Trophoblast cell (in vitro differentiated cells and primary cell): Measurements from ENCODE around the gene S100A12.

Source experiments
- DNase-seq, 2 donors: peaks; one replicate each; pipeline ENCODE4 v3.0.0-alpha.2; 2016
- H2AFZ ChIP-seq: 2 replicates; pipeline ENCODE4 v1.6.1; 2013; ENCODE audit warnings: low read length, moderate library complexity, mild to moderate bottlenecking; ENCODE audit not compliant: insufficient read depth, poor library complexity
- H2AK5ac ChIP-seq: 2 replicates; pipeline ENCODE4 v1.6.1; 2013; ENCODE audit warnings: mild to moderate bottlenecking, low read length
- H2BK120ac ChIP-seq: 2 replicates; pipeline ENCODE4 v1.6.1; 2013; ENCODE audit warnings: low read length, mild to moderate bottlenecking, moderate library complexity; ENCODE audit not compliant: insufficient read depth, poor library complexity
- H2BK12ac ChIP-seq: 2 replicates; pipeline ENCODE4 v1.6.1; 2013; ENCODE audit warnings: mild to moderate bottlenecking, low read length, moderate library complexity
- H2BK5ac ChIP-seq: 2 replicates; pipeline ENCODE4 v1.6.1; 2013; ENCODE audit warnings: low read length, low read depth, moderate library complexity, mild to moderate bottlenecking; ENCODE audit not compliant: poor library complexity
- H3K14ac ChIP-seq: 2 replicates; pipeline ENCODE4 v1.6.1; 2013; ENCODE audit warnings: mild to moderate bottlenecking, low read length
- H3K18ac ChIP-seq: 2 replicates; pipeline ENCODE4 v1.6.1; 2013; ENCODE audit warnings: mild to moderate bottlenecking, low read length
- H3K23ac ChIP-seq: 2 replicates; pipeline ENCODE4 v1.6.1; 2013; ENCODE audit warnings: low read length
- H3K27ac ChIP-seq: 2 replicates; pipeline ENCODE4 v1.5.1; 2013; ENCODE audit warnings: low read depth, mild to moderate bottlenecking, inconsistent platforms, low read length, moderate library complexity
- H3K27me3 ChIP-seq: 2 replicates; pipeline ENCODE4 v1.6.1; 2013; ENCODE audit warnings: inconsistent platforms, mild to moderate bottlenecking, low read length, moderate library complexity; ENCODE audit not compliant: insufficient read depth
- H3K36me3 ChIP-seq, 2 experiments: 1 replicate in 1 of 2; 2 replicates in 1 of 2; pipeline ENCODE4 v1.6.1; 2013; ENCODE audit warnings: low read length in 2 of 2, mild to moderate bottlenecking in 2 of 2, moderate library complexity in 1 of 2; ENCODE audit not compliant: insufficient read depth in 2 of 2, control insufficient read depth in 1 of 2
- H3K4ac ChIP-seq: 2 replicates; pipeline ENCODE4 v1.6.1; 2013; ENCODE audit warnings: low read depth, mild to moderate bottlenecking, low read length, moderate library complexity
- H3K4me1 ChIP-seq, 2 experiments: 1 replicate in 1 of 2; 2 replicates in 1 of 2; pipeline ENCODE4 v1.6.1; 2013; ENCODE audit warnings: low read length in 2 of 2, mild to moderate bottlenecking in 2 of 2, moderate library complexity in 1 of 2; ENCODE audit not compliant: insufficient read depth in 2 of 2, control insufficient read depth in 1 of 2
- H3K4me2 ChIP-seq: 2 replicates; pipeline ENCODE4 v1.6.1; 2013; ENCODE audit warnings: inconsistent platforms, mild to moderate bottlenecking, low read length, moderate library complexity
- H3K4me3 ChIP-seq: 2 replicates; pipeline ENCODE4 v1.5.1; 2013; ENCODE audit warnings: mild to moderate bottlenecking, low read depth, low read length, inconsistent platforms
- H3K79me1 ChIP-seq: one replicate; pipeline ENCODE4 v1.6.1; 2013; ENCODE audit warnings: low read length
- H3K79me2 ChIP-seq: 2 replicates; pipeline ENCODE4 v1.6.1; 2013; ENCODE audit warnings: low read length, mild to moderate bottlenecking; ENCODE audit not compliant: control insufficient read depth, insufficient read depth, poor library complexity
- H3K9ac ChIP-seq: 2 replicates; pipeline ENCODE4 v1.6.1; 2013; ENCODE audit warnings: mild to moderate bottlenecking, low read length
- H3K9me3 ChIP-seq: 2 replicates; pipeline ENCODE4 v1.6.1; 2013; ENCODE audit warnings: low read depth, mild to moderate bottlenecking, control low read depth, inconsistent platforms, low read length; ENCODE audit not compliant: insufficient read depth
- H4K12ac ChIP-seq: 2 replicates; pipeline ENCODE4 v1.6.1; 2013; ENCODE audit warnings: low read depth, mild to moderate bottlenecking, low read length, moderate library complexity
- H4K8ac ChIP-seq: 2 replicates; pipeline ENCODE4 v1.6.1; 2013; ENCODE audit warnings: low read depth, mild to moderate bottlenecking, low read length, moderate library complexity
- H4K91ac ChIP-seq: one replicate; pipeline ENCODE4 v1.6.1; 2013; ENCODE audit warnings: low read depth, mild to moderate bottlenecking, low read length, moderate library complexity
- WGBS: extraction: QIAGEN DNeasy Blood & Tissue Kit; methylation state at CpG from one replicate; pipeline ENCODE4 v1.1.7; 2013; ENCODE audit warnings: missing lambda C conversion rate; ENCODE audit not compliant: insufficient read length, insufficient coverage; ENCODE audit errors: extremely low coverage; 5-methylcytosine and 5-hydroxymethylcytosine counted together

S100A12 gene

DNA sequence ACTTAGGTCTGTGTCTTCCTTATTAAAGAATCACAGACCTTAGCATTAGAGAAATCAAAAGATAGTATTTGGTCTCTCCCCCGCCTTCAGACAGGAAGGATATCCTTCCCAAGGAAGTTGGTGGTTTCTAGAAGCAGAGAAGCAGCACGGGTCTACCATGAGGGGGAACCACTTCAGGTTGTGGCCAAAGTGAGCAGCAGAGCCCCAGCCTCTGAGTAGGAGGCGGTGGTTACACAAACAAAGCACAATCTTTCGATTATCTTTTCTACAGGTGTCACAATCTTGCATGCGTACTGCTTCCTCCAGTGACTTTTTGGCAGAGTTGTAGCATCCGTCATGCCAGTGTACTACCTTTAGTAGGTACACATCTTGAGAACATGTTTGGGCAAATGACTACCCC lies 35.6 kb downstream of the S100A12 start:
- Histone ChIP-seq H2BK5ac (no peak overlapping the region), H2BK120ac (no peak overlapping the region), H2AFZ (no peak overlapping the region), H2BK12ac (no peak overlapping the region), H3K9me3 (no peaks in the 10 kb centered on the region), H3K36me3 (no peaks in the 10 kb centered on the region), H4K8ac (no peak overlapping the region), H3K14ac (no peak overlapping the region), H3K18ac (no peak overlapping the region), H4K12ac (no peak overlapping the region), H3K27me3 (no peaks in the 10 kb centered on the region), H3K79me1 (peaks cover 5% of the 10 kb centered on the region), H3K23ac (no peak overlapping the region), H3K4me2 (no peak overlapping the region), H3K4ac (no peak overlapping the region), H3K79me2 (no peaks in the 10 kb centered on the region), H3K4me3 (no peak overlapping the region), H2AK5ac (no peak overlapping the region), H3K27ac (no peak overlapping the region), H3K4me1 (peaks cover 18 to 36% of the 10 kb centered on the region in 2 experiments), H4K91ac (no peak overlapping the region), H3K9ac (no peak overlapping the region)
- no CpG with 5 or more reads among the region's 6 CpGs for WGBS
- DNase-seq: no peak

DNA sequence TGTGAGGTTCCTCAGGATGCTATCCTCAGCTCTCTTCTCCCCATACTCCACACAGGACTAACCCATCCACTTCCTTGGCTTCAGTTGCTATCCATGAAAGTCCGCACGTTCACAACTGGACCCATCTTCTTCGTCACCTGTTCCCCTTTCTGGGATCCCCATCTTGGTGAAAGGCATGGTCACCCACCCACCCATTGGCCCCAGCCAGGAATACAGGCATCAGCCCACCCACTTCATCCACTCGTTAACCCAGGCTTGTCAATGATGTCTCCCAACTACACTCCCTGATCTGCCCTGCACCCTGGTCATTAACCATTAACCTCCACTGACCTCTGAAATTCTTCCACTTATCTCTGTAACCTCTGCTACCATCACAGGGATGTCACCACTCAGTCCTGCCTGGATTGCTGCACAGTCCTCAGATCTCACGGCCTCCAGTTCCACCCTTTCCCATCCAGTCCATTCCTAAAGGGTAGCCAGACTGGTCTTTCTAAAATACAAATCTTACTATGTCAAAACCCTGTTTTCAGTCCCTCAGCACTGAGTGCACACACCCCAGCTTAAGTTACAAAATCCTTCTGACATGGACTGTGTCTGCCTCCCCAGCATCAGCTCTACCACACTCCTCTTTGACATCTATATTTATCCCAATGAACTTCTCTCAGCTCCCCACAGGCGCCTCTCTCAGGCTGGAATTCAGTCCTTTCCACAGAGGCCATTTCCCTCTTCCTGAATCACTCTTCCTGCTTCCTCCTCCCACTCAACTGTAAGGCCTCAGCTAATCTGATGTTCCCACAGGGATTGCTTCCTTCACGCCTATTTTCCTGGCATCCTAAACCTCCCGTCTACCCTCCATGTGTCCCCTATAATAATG lies 37.2 kb downstream of the S100A12 start:
- Histone ChIP-seq H3K23ac (no peak overlapping the region), H4K91ac (no peak overlapping the region), H4K12ac (no peak overlapping the region), H3K79me1 (peaks cover 5% of the 10 kb centered on the region), H3K18ac (no peak overlapping the region), H2BK120ac (no peak overlapping the region), H2AK5ac (no peak overlapping the region), H3K79me2 (no peaks in the 10 kb centered on the region), H3K4me3 (no peak overlapping the region), H3K4me1 (peaks cover 12 to 27% of the 10 kb centered on the region in 2 experiments), H2BK5ac (no peak overlapping the region), H3K14ac (no peak overlapping the region), H3K4ac (no peak overlapping the region), H2BK12ac (no peak overlapping the region), H3K27me3 (no peaks in the 10 kb centered on the region), H3K27ac (peak overlapping the region; percentile 23), H3K36me3 (no peaks in the 10 kb centered on the region), H3K9ac (no peak overlapping the region), H3K9me3 (no peaks in the 10 kb centered on the region), H3K4me2 (no peak overlapping the region), H2AFZ (no peak overlapping the region), H4K8ac (no peak overlapping the region)
- no CpG with 5 or more reads among the region's 8 CpGs for WGBS
- no peak for DNase-seq

GRCh38 chr1:153336650-153337049 lies 38.8 kb downstream of the S100A12 start:
- H3K4me1 ChIP-seq: peaks cover 5 to 18% of the 10 kb centered on the region in 2 experiments
- no peak overlapping the region for H3K9ac ChIP-seq
- H3K4me2 ChIP-seq: no peak overlapping the region
- H2BK120ac ChIP-seq: no peak overlapping the region
- H2BK12ac ChIP-seq: no peak overlapping the region
- no peak overlapping the region for H3K14ac ChIP-seq
- H4K8ac ChIP-seq: no peak overlapping the region
- DNase-seq: no peak
- no peak overlapping the region for H3K23ac ChIP-seq
- H4K12ac ChIP-seq: no peak overlapping the region
- no peak overlapping the region for H2BK5ac ChIP-seq
- H3K79me2 ChIP-seq: no peaks in the 10 kb centered on the region
- no peak overlapping the region for H3K4me3 ChIP-seq
- H3K9me3 ChIP-seq: no peaks in the 10 kb centered on the region
- no peak overlapping the region for H2AFZ ChIP-seq
- no peaks in the 10 kb centered on the region for H3K36me3 ChIP-seq
- H3K18ac ChIP-seq: no peak overlapping the region
- H3K79me1 ChIP-seq: peaks cover 4% of the 10 kb centered on the region
- no peak overlapping the region for H3K4ac ChIP-seq
- no peak overlapping the region for H3K27ac ChIP-seq
- H4K91ac ChIP-seq: no peak overlapping the region
- no peak overlapping the region for H2AK5ac ChIP-seq
- no peaks in the 10 kb centered on the region for H3K27me3 ChIP-seq

- H2BK120ac ChIP-seq: no peak overlapping the region
- H4K12ac ChIP-seq: no peak overlapping the region
- DNase-seq: no peak
- no peak overlapping the region for H3K4me3 ChIP-seq
- no peak overlapping the region for H3K23ac ChIP-seq
- H3K27me3 ChIP-seq: no peaks in the 10 kb centered on the region
- H4K8ac ChIP-seq: no peak overlapping the region
- no peak overlapping the region for H3K27ac ChIP-seq
- peaks cover 4% of the 10 kb centered on the region for H3K9me3 ChIP-seq
- H2BK12ac ChIP-seq: no peak overlapping the region
- H2BK5ac ChIP-seq: no peak overlapping the region
- H3K9ac ChIP-seq: no peak overlapping the region
- H3K36me3 ChIP-seq: no peaks in the 10 kb centered on the region
- H3K14ac ChIP-seq: no peak overlapping the region
- no peak overlapping the region for H4K91ac ChIP-seq
- no peak overlapping the region for H3K4ac ChIP-seq
- H3K79me1 ChIP-seq: no peaks in the 10 kb centered on the region
- H2AFZ ChIP-seq: no peak overlapping the region
- no peak overlapping the region for H2AK5ac ChIP-seq
- no CpG with 5 or more reads among the region's 1 CpG for WGBS
- H3K18ac ChIP-seq: no peak overlapping the region
- no peak overlapping the region for H3K4me2 ChIP-seq
- H3K79me2 ChIP-seq: no peaks in the 10 kb centered on the region
- H3K4me1 ChIP-seq: peaks cover 3 to 12% of the 10 kb centered on the region in 2 experiments
These were observed 41.5 kb downstream of the S100A12 start for GRCh38 chr1:153333902-153334301.
